Measurements from ENCODE around the gene ISYNA1. TPM values are rescaled to one million over a fixed set of nuclear protein-coding genes. Genes with fewer than 3 reads are reported as not detected.

Gene ISYNA1
- polyA plus RNA-seq, 3 donors = 3.7 TPM; not detected in 2

DNA sequence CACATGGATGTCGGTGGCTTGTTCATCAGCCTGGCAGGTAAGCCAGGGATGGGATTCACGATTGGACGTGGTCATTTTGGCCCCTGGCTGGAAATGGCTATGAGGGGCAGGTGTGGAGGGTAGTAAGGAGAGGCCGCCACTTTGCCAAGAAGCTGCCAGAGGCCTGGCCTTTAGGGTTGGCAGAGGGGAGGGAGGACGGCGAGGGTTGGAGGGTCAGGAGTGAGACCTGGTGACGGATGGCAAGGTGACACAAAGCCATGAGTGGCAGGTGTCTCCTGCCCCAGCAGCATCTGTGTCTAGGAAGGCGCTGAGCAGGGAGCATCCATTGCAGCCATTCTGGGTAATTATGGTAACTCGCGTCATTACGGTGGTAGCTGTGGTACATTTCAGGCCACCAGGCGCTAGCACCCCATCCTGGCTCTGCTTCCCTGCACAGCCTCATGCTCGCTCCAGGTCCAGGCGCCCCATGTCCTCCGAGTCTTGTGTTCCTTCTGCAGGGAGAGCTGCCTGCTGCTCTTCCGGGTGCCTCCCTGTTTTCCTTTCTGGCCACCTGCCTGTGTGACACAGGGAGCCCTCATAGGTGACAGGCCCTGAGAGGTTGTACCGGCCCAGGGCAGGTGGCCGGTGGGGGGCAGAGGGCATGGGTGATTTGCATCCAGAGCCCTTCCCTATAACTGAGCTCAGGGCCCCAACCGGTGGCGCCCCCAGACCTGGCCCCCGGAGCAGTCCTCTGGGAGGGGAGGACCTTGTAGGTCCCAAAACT is 14.5 kb downstream of the ISYNA1 start:
- 96% methylated on average over 15 of the region's 21 CpGs for WGBS (ENCODE audit: insufficient coverage)

More for the DNA sequence above, 14.5 kb downstream of the ISYNA1 start:
- H2AFZ ChIP-seq (ENCODE audit: insufficient read depth, low read depth, low read length, poor library complexity, severe bottlenecking) = no peak overlapping the region
- TF ChIP-seq CTCF (IDR thresholded peaks at IDR 0.05) = no peak
- no peaks in the 10 kb centered on the region for H3K36me3 ChIP-seq (replicated peaks in 1 of 2; ENCODE audit: control insufficient read depth in 1 of 2, insufficient read depth in 2 of 2, low read length in 2 of 2)
- H3K27ac ChIP-seq (ENCODE audit: low read depth in 1 of 2, low read length in 2 of 2) = no peak overlapping the region
- H3K27me3 ChIP-seq (ENCODE audit: control insufficient read depth in 2 of 2, insufficient read depth in 2 of 2, low read length in 2 of 2) = no peaks in the 10 kb centered on the region
- no peak overlapping the region for H3K9ac ChIP-seq (ENCODE audit: insufficient read depth, low read length, poor library complexity, severe bottlenecking)
- no peak overlapping the region for H3K4me2 ChIP-seq (replicated peaks; ENCODE audit: extremely low read depth, low read length, poor library complexity, severe bottlenecking)
- peaks cover 48% of the 10 kb centered on the region for H3K4me1 Mint-ChIP-seq
- H3K4me3 Mint-ChIP-seq = no peak overlapping the region
- H3K36me3 Mint-ChIP-seq = peaks cover 7 to 30% of the 10 kb centered on the region in 2 donors
- intact Hi-C loops (cut with micrococcal nuclease) = no loop called here
- H3K79me2 ChIP-seq (ENCODE audit: insufficient read depth, low read length) = peaks cover 55% of the 10 kb centered on the region
- H3K27me3 Mint-ChIP-seq (ENCODE audit: low read depth in 3 of 3) = peaks cover 0 to 6% (median 2%) of the 10 kb centered on the region in 3 donors
- no peak for DNase-seq
- H4K20me1 ChIP-seq (ENCODE audit: insufficient read depth, low read length) = peaks cover 85% of the 10 kb centered on the region
- peaks cover 29 to 47% of the 10 kb centered on the region in 2 donors for H3K4me1 ChIP-seq (ENCODE audit: control insufficient read depth in 1 of 2, insufficient read depth in 2 of 2, low read length in 2 of 2)
- H3K4me3 ChIP-seq (replicated peaks in 1 of 3; ENCODE audit: low read depth in 2 of 3, low read length in 3 of 3) = no peak overlapping the region
- peaks cover 0 to 3% (median 0%) of the 10 kb centered on the region in 7 donors for H3K9me3 Mint-ChIP-seq
- H3K27ac Mint-ChIP-seq = no peak overlapping the region
- no peaks in the 10 kb centered on the region for H3K9me3 ChIP-seq (replicated peaks in 1 of 2; ENCODE audit: control insufficient read depth in 1 of 2, insufficient read depth in 1 of 2, low read length in 2 of 2)
